T-helper 1 cell treated with Interleukin-12 subunit alpha and Interleukin-12 subunit beta and Interleukin-4 antibody, amounts not matched to agents 30 ng/mL and 1 ng/mL, for 36 hours (primary cell): Measurements from ENCODE around the gene NPC1. TPM values are rescaled to one million over a fixed set of nuclear protein-coding genes. Genes with fewer than 3 reads are reported as not detected.

Experiments used
- intact Hi-C: fragments of 100-400 bp; cut with micrococcal nuclease; formaldehyde crosslinking; loops from one replicate; pipeline ENCODE4 v1.15.1; 2024
- total RNA-seq: library from RNA; stranded (reverse); gene quantifications from 2 replicates; pipeline ENCODE4 v1.2.3, GENCODE V29; 2022

Gene NPC1
- total RNA-seq, 1 donor from 2014 or later = 47.6 TPM

DNA sequence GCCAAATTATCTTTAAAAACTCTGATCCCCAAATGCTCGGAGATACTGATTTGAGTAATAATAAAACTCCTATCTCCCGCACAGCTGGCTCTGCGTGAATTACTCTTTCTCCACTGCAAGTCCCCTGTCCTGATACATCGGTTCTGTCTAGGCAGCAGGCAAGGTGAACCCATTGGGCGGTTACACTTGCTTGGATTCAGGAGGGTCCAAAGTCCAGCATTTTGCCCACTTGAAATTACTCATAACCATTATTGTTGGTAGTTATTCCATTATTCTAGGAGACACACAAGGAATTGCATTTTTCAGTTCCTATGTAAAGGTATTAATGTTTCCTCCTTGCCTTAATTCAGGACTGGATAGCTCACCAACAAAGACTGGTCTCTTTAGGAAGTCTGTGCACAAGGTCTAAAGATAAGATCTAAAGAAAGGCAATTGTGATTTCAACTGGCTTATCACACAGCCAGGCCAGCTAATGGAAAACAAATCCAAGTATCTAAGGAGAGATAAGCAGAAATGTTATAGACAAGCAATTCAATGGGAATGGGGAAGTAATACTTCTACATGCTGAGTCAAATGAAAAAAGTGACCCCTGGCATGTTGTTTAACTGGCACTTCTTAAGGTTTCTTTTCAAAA is 23.2 kb upstream of the NPC1 start:
- intact Hi-C loops = no loop called here

DNA sequence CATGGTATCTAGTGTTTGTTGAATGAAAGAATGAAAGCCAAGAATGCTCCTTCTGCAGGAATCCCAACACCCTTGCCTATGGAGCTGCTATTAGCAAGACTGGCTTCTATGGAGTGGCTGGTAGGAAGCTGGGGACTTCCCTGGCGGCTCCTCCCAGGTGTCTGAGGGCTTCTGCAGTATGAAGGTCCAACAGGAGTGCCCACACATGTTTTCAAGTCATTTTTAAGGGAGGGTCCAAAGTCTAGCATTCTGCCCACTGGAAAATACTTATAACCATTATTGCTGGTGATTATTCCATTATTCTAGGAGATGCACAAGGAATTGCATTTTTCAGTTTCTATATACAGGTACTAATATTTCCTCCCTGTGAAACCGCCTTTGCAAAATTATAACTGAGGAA is 21.9 kb upstream of the NPC1 start:
- intact Hi-C loops = no loop called here

DNA sequence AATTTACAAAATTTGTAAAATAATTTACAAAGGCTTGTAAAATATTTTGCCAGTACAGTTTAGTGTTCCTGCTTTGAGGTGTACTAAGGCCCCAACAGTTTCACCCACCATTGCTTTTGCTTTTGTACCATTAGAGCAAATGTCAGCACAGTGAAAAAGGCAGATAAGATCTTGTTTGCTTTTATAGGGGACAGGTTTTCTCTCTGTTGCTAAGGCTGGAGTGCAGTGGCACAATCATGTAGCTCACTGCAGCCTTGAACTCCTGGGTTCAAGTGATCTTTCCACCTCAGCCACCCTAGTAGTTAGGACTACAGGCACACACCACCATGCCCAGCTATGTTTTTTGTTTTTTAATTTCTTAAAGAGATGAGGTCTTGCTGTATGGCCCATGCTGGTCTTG is 19.6 kb upstream of the NPC1 start:
- intact Hi-C loops = no loop called here

DNA sequence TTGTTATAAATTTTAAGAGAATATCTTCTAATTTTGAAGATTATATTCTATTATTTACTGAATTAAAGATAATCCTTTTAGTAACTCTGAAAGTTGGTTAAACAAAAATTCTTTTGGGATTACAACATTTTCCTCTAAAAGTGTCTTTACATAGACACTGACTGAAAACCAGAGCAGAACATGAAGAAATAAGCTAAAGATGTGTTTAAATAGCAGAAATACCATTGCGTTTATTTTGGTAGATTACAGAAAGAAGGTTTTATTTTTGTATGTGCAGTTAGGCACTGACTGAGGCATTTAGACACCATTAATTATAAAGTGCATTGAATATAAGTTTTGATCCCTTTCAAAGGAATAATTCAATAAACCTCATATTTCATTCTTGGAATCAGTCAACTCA is 13.5 kb upstream of the NPC1 start:
- intact Hi-C loops = no loop called here

DNA sequence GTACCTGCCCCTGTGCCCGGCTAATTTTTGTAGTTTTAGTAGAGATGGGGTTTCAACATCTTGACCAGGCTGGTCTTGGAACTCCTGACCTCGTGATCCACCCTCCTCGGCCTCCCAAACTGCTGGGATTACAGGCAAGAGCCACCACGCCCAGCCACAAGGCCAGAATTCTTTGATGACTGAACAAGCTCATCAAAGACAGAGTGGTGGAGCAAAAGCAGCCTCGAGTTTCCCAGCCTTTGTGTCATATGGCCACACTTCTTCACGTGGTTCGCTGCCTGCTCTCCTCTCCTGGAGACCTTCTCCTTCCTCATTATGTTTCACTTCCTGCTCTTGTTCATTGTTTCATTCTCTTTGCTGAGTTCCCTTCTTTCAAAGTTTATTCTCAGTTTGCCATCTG is 9.9 kb upstream of the NPC1 start:
- intact Hi-C loops = no loop called here

DNA sequence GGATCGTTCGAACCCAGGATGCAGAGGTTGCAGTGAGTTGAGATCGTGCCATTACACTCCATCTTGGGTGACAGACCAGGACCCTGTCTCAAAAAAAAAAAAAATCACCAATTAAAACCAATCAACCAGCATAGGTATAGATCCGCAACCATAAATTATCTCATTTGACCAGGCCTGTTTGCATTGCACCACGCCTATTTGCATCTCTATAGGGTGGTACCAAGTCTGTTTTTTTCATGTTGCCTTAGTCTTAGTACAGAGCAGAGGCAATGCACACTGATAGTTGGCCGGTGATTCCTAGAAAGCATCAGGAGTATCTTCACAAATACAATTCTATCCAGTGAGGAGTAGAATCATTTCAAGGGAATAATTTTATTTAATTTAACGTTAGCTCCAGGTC is 9.3 kb upstream of the NPC1 start:
- intact Hi-C loops = no loop called here

DNA sequence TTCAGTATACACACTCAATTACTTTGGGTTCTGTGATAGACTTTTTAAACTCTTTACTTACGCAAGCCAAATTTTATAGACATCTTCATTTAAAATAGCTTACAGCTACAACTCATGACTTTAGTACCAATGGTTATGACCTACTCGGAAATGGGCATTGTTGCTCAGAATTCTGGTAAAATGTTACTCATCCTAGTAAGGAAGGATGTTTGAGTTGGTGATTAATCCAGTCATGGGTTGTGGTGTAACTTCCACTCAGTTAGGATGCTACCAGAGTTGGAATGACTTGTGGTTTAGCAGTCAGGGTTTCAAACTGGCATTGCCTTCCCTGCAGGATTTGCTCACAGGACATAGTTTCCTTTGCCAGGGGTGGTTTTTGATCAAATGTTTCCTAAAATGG is 7.4 kb upstream of the NPC1 start:
- intact Hi-C loops = no loop called here

DNA sequence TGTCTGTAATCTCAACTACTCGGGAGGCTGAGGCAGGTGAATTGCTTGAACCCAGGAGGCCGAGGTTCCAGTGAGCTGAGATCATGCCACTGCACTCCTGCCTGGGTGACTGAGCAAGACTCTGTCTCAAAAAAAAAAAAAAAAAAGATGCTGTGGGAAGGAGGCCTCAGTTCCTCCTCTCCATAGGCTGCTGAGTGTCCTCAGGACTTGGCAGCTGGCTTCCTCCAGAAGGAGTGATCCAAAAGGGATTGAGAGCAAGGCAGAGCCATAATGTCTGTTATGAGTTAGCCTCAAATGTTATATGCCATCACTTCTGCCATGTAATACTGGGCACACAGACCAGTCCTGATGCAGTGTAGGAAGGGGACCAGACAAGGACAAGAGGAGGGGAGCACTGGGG is 6.6 kb upstream of the NPC1 start:
- intact Hi-C loops = no loop called here

DNA sequence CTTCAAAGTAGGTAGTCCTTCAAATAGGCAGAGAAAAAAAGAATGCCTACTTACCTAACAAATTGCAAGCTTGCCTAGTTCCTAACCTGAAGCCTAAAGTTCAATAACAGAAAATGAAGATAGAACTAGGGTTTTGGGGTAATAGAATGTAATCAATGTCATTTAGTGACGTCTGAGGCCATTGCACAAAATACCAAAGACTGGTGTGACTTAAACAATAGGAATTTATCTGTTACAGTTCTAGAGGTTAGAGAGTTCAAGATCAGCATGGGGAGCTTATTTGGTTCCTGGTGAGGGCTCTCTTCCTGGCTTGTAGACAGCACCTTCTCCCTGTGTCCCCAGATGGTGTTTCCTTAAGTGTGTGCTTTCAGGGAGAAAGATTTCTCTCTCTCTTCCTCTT is 4.7 kb upstream of the NPC1 start:
- intact Hi-C loops = no loop called here

DNA sequence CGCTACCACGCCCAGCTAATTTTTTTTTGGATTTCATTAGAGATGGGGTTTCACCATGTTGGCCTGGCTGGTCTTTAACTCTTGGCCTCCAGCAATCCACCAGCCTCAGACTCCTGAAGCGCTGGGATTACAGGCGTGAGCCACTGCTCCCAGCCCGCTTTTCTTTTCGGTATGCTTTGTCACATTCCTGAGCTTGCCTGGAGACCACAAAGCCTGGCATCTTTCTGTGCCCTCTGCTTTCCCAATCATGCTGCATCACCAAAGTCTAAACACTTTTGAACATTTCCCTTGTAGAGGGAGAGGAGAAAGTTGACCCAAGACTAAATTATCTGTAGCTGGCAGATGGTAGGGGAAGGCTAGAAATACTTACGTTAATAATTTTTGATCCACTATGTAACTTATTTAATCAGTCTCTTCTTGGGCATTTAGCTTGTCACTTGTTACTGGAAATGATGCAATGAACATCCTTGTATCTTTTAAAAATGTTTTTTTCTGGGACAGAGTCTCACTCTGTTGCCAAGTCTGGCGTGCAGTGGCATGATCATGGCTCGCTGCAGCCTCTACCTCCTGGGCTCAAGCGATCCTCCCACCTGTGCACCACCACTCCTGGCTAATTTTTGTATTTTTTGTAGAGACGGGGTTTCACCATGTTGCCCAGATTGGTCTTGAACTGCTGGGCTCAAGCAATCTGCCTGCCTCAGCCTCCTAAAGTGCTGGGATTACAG is 2.7 kb upstream of the NPC1 start:
- intact Hi-C loops = loop anchor here (5.0 to 10.0 kb wide), 3 partner anchors 452 to 1884 kb away; partner anchors contain the start of genes ABHD3, CABLES1 and OSBPL1A

DNA sequence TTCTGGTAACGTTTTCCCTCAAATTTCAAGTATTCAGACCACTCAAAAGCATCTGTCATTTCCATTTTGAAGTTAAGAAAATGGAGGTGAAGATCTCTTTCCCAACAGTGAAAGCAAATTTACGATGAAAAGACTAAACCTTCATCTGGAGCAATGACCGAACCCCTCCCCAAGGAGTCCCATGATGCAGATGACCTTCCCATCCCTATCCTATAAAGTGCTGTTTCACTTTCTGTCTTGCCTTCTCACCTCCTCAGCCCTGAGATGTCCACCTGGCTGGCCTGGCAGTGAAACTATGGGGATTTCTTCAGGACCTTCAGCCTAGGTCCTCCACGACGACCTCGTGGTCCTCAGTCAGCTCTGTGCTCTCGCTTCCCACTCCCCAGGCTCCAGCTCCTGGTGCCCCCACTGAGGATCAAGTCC is 925 bp upstream of the NPC1 start:
- intact Hi-C loops = loop anchor here (1.0 to 10.0 kb wide), 10 partner anchors 16 to 1882 kb away; partner anchors contain the start of genes ABHD3, CABLES1 and OSBPL1A

DNA sequence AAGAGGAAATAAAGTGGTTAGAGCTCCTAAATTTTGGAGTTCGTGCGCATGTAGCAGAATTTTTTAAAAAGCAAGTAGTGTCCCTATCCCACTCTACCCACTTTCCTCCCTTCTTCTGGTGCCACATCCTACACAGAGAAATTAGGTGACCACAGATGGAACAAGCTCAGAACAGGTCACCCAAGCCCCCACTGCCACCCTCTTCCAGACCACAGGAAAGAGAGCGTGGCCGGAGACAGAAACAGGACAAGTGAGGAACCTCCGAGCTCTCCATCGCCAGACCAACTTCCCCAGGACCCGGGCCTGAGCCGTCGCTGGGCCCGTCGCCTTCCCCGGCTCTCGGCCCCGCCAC is 433 bp downstream of the NPC1 start:
- intact Hi-C loops = loop anchor here (1.0 to 10.0 kb wide), 14 partner anchors 12 to 1881 kb away; partner anchors contain the start of genes ABHD3, CABLES1, OSBPL1A and RBBP8

DNA sequence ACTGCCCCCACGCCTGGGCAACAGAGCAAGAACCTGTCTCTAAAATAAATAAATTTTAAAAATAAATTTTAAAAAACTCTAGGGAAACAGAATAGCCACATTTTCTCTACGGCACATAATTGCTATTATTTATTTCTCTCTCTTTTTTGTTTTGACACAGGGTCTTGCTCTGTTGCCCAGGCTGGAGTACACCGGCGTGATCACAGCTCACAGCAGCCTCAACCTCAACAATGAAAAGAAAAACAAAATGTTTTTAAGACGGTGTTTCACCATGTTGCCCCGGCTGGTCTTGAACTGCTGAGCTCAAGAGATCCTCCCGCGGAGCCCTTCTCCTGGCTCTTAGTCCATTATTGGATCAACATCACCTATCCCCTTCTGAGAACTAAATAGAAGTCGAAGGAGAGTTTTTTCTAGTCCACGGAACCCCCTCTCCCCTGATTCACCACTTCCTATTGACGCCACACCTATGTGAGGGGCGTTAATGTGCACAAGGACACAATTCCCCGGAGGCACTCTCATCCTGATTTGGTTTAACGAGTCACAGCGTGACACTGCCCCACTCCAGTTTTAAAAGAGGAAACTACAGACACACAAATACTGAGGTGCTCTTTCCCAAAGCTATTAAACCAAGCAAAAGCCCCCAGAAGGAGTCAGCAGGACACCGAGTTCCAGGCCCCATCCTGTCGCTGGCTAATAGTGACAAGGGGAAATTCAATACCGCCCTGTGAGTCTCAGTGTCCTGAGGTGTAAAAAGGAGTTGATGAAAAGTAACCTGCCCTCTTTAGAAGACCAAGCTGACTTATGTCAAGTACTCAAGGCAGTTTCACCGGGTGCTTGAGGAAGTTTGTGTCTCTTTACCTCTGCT is 1.1 kb downstream of the NPC1 start:
- intact Hi-C loops = loop anchor here (1.0 to 10.0 kb wide), 4 partner anchors 11 to 1880 kb away; partner anchors contain the start of genes ABHD3, CABLES1 and OSBPL1A

DNA sequence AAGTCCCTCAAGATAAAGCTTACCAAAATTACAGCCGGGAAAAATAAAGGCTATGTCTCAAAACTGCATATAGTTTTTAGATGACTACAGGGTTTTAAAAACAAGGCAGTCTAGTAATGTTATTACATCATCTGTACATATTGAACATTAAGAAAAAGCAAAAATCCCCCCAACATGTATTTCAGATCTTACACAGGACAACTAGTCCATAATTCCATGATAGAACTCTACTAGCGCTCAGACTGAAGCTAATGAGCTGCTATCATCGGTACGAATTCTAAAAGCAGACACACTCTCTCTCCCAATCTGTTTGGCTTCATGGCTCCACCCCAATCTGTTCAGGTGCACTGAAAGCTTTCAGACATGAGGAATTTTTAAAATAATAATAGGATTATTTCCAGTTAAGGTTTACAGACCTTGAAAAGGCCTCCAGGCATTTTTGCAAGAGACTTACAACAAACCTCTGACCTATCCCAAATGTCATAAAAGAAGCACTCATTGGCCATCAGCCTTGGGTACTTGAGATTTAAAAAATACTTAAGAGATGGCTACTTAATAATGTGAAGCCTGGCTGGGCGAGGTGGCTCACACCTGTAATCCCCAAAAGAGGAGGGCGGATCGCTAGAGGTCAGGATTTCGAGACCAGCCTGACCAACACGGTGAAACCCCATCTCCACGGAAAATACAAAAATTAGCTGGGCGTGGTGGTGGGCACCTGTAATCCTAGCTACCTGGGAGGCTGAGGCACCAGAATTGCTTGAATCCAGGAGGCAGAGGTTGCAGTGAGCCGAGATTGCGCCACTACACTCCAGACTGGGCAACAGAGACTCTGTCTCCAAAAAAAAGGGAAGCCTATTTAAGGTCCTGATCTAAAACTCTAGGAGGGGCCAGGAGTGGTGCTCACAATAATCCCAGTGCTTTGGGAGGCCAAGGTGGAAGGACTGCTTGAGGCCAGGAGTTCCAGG is 2.0 kb downstream of the NPC1 start:
- intact Hi-C loops = loop anchor here (10.0 kb wide), 2 partner anchors 810 to 1880 kb away; partner anchors contain the start of genes ABHD3 and OSBPL1A

DNA sequence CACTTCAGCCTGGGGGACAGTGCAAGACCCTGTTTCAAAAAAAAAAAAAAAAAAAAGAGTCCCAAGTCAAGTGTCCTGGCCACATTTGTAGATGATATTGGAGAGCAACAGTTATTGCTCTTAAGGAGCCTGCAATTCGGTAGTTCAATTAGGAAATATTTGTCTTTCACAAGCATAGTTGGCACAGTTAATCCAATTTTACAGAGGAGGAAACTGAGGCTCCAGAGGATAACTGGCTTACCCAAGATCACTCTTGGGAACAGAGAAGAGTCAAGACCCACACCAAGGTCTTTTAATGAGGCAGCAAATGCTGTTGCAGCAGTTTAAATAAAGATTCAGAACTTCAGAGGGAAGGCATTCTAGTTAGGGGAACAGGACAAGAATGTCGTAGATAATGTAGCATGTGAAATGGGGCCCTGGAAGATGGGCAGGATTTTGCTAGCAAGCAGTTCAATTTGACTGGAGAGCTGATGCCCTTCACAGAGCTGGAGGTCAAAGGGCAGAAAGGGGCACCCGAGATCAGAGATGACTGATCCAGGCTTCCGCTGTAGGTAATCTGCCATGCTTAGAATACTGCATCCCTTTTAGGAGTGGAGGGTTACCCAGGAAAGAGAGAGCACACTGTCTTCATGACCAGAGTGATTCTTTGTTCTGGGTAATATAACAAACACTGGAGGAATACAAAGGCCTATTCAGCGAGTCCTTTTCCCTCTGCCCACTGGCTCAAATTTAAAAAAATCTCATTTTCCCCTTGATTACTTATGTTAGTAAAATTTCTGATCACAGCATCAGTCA is 3.0 kb downstream of the NPC1 start:
- intact Hi-C loops = loop anchor here (10.0 kb wide), 2 partner anchors 812 to 1878 kb away; partner anchors contain the start of genes ABHD3 and OSBPL1A

DNA sequence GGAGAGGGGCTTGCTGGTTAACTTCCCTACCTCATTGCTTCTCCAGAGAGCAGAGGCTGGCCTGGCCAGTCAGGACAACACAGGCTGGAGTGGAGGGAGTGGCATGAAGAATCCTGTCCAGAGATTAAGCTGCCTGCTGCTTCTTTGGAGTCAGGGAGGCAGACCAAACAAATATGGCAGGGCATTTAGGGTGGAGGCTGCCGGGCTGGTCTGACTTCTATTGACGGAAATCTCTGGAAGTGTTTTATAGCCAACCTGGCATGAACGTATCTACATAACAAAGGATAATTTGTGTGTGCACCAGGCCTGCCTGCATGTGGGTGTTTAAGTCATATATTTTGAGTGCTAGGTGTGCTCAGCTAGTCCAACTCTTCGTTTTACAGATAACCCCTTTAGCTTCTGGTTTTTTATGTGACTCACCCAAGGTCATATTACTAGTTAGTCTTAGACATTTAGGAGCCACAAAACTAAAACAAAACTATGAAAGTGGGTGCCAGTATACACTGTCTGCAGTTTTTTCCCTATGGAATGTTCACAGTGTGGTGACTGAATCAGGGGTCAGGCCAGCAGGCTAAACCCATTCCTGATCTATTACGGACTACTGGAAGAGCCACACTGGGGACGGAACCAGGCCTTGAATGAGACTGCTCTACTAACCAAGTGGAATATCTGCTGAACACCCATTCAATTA is 5.5 kb downstream of the NPC1 start:
- intact Hi-C loops = loop anchor here (10.0 kb wide), 2 partner anchors 814 to 1876 kb away; partner anchors contain the start of genes ABHD3 and OSBPL1A

DNA sequence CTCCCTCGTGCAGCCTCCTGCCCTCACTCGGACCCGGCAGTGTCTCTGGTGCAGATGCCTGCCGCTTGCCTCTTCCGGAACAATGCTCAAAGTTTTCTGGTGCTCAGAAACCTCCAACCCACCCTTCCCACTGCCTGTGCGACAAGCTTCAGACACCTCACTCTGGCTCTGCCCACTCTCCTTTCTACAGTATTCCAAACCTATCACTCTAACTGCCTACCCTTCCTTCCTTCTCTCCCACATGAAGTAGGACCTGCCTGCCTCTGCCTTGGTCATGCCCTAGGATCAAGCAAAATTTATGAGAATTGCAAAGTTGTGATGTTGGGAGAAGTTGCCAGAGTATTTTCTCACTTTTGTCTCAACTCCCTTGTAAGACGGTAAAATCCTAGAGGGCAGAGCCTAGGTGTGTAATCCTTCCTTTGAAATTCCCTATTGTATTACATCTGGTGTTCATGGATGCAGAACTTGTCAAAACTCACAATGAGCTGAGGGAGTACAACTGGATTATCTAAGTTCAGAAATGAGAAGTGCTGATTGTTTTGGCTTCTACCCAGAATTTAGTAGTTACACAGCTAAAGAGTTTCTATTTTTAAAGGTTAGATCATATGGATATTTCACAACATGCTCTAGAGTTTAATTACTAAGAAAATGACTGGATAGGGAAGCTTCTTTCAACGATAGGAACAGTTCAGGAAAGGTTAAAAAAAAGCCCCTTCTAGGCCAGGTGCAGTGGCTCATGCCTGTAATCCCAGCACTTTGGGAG is 7.2 kb downstream of the NPC1 start:
- intact Hi-C loops = no loop called here

DNA sequence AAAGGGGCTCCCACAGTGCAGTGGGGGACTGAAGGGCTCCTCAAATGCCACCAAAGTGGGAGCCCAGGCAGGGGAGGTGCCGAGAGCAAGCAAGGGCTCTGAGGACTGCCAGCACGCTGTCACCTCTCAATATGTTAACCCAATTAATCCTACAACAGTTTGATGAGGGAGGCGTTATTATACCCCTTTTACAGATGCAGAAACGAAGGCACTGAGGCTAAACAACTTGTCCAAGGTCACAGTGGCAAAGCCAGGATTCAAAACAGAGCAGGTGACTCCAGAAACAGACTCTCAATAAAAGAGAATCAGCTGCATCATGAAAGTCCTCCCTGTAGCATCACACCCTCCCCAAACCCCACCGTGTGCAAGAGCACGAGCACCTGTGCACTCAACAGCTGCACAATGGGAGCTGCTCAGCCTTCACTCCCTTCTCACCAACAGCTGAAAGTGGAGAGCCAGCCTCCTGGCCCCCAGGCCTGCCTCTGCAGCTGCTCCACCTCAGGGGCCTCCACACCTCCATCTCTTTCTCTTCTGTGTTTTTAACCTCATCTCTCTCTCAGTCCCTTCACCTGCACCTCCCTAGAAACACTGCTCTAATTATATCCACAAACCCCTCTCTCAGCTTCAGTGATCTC is 8.1 kb downstream of the NPC1 start:
- intact Hi-C loops = no loop called here
